SK-N-MC (cell line): ENCODE measurements around the gene AHI1.

Source experiments
- EZH2 ChIP-seq: fragments of 200-600 bp; sonication (generic); IDR thresholded peaks from one replicate; pipeline ENCODE4 v1.6.1; 2017; ENCODE audit warnings: antibody characterized with exemption
- FOXP2 ChIP-seq: optimal IDR thresholded peaks from 2 replicates; pipeline ENCODE3; 2011; ENCODE audit warnings: mild to moderate bottlenecking, moderate library complexity; ENCODE audit not compliant: insufficient read depth; ENCODE audit errors: extremely low read length, control extremely low read depth
- POLR2AphosphoS5 ChIP-seq: IDR thresholded peaks from 2 replicates; pipeline ENCODE4 v1.6.1; 2012; ENCODE audit warnings: mild to moderate bottlenecking, low read depth, low read length, borderline replicate concordance

- TF ChIP-seq POLR2AphosphoS5 (no peak), EZH2 (no peak), FOXP2 (no peak)
Measured at GRCh38 chr6:135257631-135258405, 239.7 kb downstream of the AHI1 start.
